OCI-LY1 (cell line): ENCODE measurements around the gene PCED1B.
"Not testable (repeated sequence)": the region's sequence is repeated elsewhere in the genome, so short reads cannot be mapped to it uniquely, and the experiment has no call there.

Experiments
- H2AFZ ChIP-seq: fragments of 200-600 bp; sonication (generic), shearing (Covaris generic); 2 replicates; pipeline ENCODE4 v1.6.0; 2014; ENCODE audit warnings: antibody characterized with exemption, mild to moderate bottlenecking, low read length
- H3F3A ChIP-seq: fragments of 200-600 bp; sonication (generic), shearing (Covaris generic); 2 replicates; pipeline ENCODE4 v1.6.0; 2014; ENCODE audit warnings: mild to moderate bottlenecking, antibody characterized with exemption, low read length, moderate library complexity; ENCODE audit not compliant: insufficient read depth
- H3K27ac ChIP-seq: fragments of 200-600 bp; sonication (generic); 2 replicates; pipeline ENCODE4 v1.5.1; 2014; ENCODE audit warnings: low read length, mixed run types, mild to moderate bottlenecking, low read depth; ENCODE audit not compliant: poor library complexity, severe bottlenecking
- H3K27me3 ChIP-seq: fragments of 200-600 bp; sonication (generic); 2 replicates; pipeline ENCODE4 v1.6.0; 2014; ENCODE audit warnings: antibody characterized with exemption, mild to moderate bottlenecking, low read length, moderate library complexity; ENCODE audit not compliant: insufficient read depth
- H3K36me3 ChIP-seq: fragments of 200-600 bp; sonication (generic); 2 replicates; pipeline ENCODE4 v1.6.1; 2014; ENCODE audit warnings: mild to moderate bottlenecking, antibody characterized with exemption, low read length, moderate library complexity, mixed read lengths; ENCODE audit not compliant: insufficient read depth
- H3K4me1 ChIP-seq: fragments of 200-600 bp; sonication (generic); 2 replicates; pipeline ENCODE4 v1.5.1; 2014; ENCODE audit warnings: mild to moderate bottlenecking, low read length, moderate library complexity; ENCODE audit not compliant: insufficient read depth, severe bottlenecking
- H3K4me2 ChIP-seq: fragments of 200-600 bp; sonication (generic), shearing (Covaris generic); 2 replicates; pipeline ENCODE4 v1.6.1; 2014; ENCODE audit warnings: low read length
- H3K4me3 ChIP-seq: fragments of 200-600 bp; sonication (generic); 2 replicates; pipeline ENCODE4 v1.5.1; 2014; ENCODE audit warnings: low read length, low read depth, mild to moderate bottlenecking, mixed read lengths; ENCODE audit not compliant: poor library complexity, severe bottlenecking
- H3K79me2 ChIP-seq: fragments of 200-600 bp; shearing (Covaris generic); 2 replicates; pipeline ENCODE4 v1.6.1; 2016; ENCODE audit warnings: mixed run types, low read length, mixed read lengths; ENCODE audit not compliant: insufficient read depth
- H3K9ac ChIP-seq: fragments of 200-600 bp; sonication (generic), shearing (Covaris generic); 2 replicates; pipeline ENCODE4 v1.6.1; 2014; ENCODE audit warnings: mild to moderate bottlenecking, low read length, mixed read lengths
- H3K9me2 ChIP-seq: fragments of 200-600 bp; sonication (generic), shearing (Covaris generic); 2 replicates; pipeline ENCODE4 v1.6.1; 2014; ENCODE audit warnings: low read depth, mild to moderate bottlenecking, low read length, mixed read lengths
- H3K9me3 ChIP-seq: fragments of 200-600 bp; shearing (Covaris generic); 2 replicates; pipeline ENCODE4 v1.6.1; 2014; ENCODE audit warnings: low read length, mixed read lengths
- H4K20me1 ChIP-seq: fragments of 200-600 bp; sonication (generic), shearing (Covaris generic); 2 replicates; pipeline ENCODE4 v1.6.0; 2016; ENCODE audit warnings: mild to moderate bottlenecking, low read length; ENCODE audit not compliant: insufficient read depth
- EZH2 ChIP-seq: fragments of 200-600 bp; sonication (generic), shearing (Covaris generic); IDR thresholded peaks from 2 replicates; pipeline ENCODE4 v1.8.0; 2017; ENCODE audit warnings: borderline replicate concordance, mixed run types, mild to moderate bottlenecking, antibody characterized with exemption, low read length, moderate library complexity, mixed read lengths
- TF ChIP-seq, protein P1 (sequence below): fragments of 200-600 bp; sonication (generic), shearing (Covaris generic); IDR thresholded peaks from 2 replicates; pipeline ENCODE4 v1.5.1; 2017; ENCODE audit warnings: mild to moderate bottlenecking, antibody characterized with exemption, low read length, moderate library complexity, mixed read lengths

Gene PCED1B

DNA sequence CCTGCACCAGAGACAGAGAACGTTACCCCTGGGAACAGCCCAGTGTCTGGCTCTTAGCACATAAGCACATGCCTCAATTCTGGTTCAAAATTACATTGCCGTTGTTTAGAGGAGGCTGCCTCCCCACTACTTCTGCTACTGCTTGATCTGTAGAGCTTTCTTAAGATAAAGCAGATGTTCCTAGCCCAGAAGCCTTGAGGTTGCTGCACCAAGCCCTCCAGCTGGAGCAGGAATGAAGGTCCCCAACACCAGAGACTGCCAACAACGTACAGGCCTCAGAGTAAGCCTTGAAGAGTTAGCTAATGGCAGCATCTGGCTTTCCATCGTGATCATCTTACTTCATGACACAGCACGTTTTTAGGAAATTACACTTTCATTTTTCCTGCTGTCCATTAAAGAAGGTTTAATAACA is 35.1 kb downstream of the PCED1B start:
- no peaks in the 10 kb centered on the region for H3K36me3 ChIP-seq
- no peak overlapping the region for H3K4me2 ChIP-seq
- H3K4me1 ChIP-seq = peaks cover 8% of the 10 kb centered on the region
- H3K4me3 ChIP-seq = no peak overlapping the region
- TF ChIP-seq, protein P1, sequence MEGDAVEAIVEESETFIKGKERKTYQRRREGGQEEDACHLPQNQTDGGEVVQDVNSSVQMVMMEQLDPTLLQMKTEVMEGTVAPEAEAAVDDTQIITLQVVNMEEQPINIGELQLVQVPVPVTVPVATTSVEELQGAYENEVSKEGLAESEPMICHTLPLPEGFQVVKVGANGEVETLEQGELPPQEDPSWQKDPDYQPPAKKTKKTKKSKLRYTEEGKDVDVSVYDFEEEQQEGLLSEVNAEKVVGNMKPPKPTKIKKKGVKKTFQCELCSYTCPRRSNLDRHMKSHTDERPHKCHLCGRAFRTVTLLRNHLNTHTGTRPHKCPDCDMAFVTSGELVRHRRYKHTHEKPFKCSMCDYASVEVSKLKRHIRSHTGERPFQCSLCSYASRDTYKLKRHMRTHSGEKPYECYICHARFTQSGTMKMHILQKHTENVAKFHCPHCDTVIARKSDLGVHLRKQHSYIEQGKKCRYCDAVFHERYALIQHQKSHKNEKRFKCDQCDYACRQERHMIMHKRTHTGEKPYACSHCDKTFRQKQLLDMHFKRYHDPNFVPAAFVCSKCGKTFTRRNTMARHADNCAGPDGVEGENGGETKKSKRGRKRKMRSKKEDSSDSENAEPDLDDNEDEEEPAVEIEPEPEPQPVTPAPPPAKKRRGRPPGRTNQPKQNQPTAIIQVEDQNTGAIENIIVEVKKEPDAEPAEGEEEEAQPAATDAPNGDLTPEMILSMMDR = no peak
- no peak for TF ChIP-seq EZH2
- H3K9me3 ChIP-seq = no peaks in the 10 kb centered on the region
- H3K79me2 ChIP-seq = no peaks in the 10 kb centered on the region
- no peak overlapping the region for H3K9ac ChIP-seq
- H3F3A ChIP-seq = no peaks in the 10 kb centered on the region
- H3K27ac ChIP-seq = no peak overlapping the region
- H4K20me1 ChIP-seq = no peaks in the 10 kb centered on the region
- H2AFZ ChIP-seq = no peak overlapping the region
- H3K9me2 ChIP-seq = no peaks in the 10 kb centered on the region
- no peaks in the 10 kb centered on the region for H3K27me3 ChIP-seq

DNA sequence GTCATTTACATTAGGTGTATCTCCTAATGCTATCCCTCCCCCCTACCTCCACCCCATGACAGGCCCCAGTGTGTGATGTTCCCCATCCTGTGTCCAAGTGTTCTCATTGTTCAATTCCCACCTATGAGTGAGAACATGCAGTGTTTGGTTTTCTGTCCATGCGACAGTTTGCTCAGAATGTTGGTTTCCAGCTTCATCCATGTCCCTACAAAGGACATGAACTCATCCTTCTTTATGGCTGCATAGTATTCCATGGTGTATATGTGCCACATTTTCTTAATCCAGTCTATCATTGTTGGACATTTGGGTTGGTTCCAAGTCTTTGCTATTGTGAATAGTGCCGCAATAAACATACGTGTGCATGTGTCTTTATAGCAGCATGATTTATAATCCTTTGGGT is 37.9 kb downstream of the PCED1B start:
- not testable (repeated sequence) for H3K27me3 ChIP-seq, H3K4me2 ChIP-seq, H2AFZ ChIP-seq, H3K4me1 ChIP-seq, H3K4me3 ChIP-seq, H3K36me3 ChIP-seq, H3F3A ChIP-seq, H3K9ac ChIP-seq, H3K27ac ChIP-seq, H3K9me3 ChIP-seq, H3K9me2 ChIP-seq, H4K20me1 ChIP-seq, H3K79me2 ChIP-seq

DNA sequence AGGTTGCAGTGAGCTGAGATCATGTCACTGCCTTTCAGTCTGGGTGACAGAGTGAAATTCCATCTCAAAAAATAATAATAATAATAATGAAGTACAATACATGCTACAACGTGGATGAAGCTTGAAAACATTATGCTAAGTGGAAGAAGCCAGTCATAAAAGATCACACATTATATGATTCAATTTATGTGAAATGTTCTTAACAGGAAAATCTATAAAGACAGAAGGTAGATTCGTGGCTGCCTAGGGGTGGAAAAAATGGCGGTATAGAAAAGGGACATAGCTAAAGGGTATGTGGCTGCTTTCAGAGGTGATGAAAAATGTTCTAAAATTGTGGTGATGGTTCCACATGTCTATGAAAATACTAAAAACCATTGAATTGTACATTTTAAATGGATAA is 41.3 kb downstream of the PCED1B start:
- Histone ChIP-seq H3K36me3 (no peaks in the 10 kb centered on the region), H3K27ac (no peak overlapping the region), H3K9me2 (no peaks in the 10 kb centered on the region), H3K79me2 (no peaks in the 10 kb centered on the region), H3F3A (no peaks in the 10 kb centered on the region), H3K4me2 (no peak overlapping the region), H4K20me1 (no peaks in the 10 kb centered on the region), H3K4me3 (no peak overlapping the region), H3K27me3 (no peaks in the 10 kb centered on the region), H3K9me3 (no peaks in the 10 kb centered on the region), H3K9ac (no peak overlapping the region), H2AFZ (no peak overlapping the region), H3K4me1 (no peaks in the 10 kb centered on the region)
- TF ChIP-seq, protein P1 = no peak
- no peak for TF ChIP-seq EZH2

DNA sequence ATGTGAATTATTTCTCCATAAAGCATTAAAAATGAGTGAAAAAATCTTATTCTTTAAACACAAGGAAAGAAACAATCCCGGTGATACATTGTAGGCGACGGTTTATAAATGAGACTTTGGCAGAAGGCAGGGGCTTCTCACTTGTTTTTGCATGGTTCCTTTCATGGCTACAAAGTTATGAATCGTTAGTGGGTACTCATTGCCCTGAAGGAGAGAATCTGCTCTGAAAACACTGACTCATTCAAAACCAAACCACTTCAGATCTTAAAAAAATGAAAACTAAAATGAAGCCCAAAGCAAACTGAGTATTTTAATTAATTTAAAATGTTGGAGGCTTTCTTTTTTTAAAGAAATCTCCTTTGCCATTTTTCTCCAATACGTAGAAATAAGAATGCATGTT is 41.7 kb downstream of the PCED1B start:
- Histone ChIP-seq H3K36me3 (no peaks in the 10 kb centered on the region), H3K4me1 (no peaks in the 10 kb centered on the region), H3K9me2 (no peaks in the 10 kb centered on the region), H3K27me3 (no peaks in the 10 kb centered on the region), H3K4me3 (no peak overlapping the region), H2AFZ (no peak overlapping the region; the same call in 1 of the 2 replicates), H3K27ac (no peak overlapping the region), H3K79me2 (no peaks in the 10 kb centered on the region), H4K20me1 (no peaks in the 10 kb centered on the region), H3K9me3 (no peaks in the 10 kb centered on the region), H3K9ac (no peak overlapping the region), H3K4me2 (no peak overlapping the region), H3F3A (no peaks in the 10 kb centered on the region)
- no peak for TF ChIP-seq EZH2
